NCI-H2107 (cell line): ENCODE data around the gene IQCN.
A peak's percentile ranks its signal among the peaks of the same experiment; 100 is the strongest.

Experiments
- DNase-seq: peaks from one replicate; lab custom pipeline; 2025; lab: John Stamatoyannopoulos, UW

The IQCN gene

GRCh38 chr19:18233224-18233825 is 40.9 kb downstream of the IQCN start:
- DNase-seq: no peak

DNA sequence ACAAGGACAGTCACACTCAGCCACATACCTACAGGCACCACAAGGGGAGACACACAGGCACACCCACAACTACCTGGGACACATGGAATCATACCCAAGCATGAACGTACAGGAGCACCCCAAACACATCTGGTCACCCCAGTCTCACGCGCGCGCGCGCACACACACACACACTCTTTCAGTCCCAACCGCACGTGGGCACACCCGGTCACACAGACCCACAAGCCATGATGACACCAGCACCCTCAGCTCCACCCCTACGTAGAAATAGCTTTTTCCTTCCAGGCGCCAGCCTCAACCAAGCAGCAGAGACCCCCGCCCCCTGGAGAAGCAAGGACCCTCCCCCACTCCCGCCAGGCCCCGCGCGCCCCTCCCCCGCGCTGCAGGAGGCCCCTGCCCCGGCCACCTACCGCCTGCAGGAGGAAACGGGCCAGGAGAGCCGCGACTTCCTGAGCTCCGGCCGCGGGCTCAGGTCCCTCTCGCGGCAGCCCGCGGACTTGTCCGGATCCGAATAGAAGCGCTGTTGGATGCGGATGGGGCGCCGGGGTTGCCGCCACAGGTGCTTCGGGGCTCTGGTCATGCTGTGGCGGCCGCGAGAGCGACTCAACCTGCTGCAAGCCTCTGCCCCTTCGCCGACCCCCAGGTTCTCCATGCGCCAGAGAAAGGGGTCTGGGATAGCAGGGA is 41.6 kb downstream of the IQCN start:
- no peak for DNase-seq

- no peak for DNase-seq
These were observed 42.5 kb downstream of the IQCN start for GRCh38 chr19:18231775-18232174.

GRCh38 chr19:18230941-18231734 is 43.1 kb downstream of the IQCN start:
- no peak for DNase-seq

GRCh38 chr19:18229915-18230314 is 44.3 kb downstream of the IQCN start:
- no peak for DNase-seq

DNA sequence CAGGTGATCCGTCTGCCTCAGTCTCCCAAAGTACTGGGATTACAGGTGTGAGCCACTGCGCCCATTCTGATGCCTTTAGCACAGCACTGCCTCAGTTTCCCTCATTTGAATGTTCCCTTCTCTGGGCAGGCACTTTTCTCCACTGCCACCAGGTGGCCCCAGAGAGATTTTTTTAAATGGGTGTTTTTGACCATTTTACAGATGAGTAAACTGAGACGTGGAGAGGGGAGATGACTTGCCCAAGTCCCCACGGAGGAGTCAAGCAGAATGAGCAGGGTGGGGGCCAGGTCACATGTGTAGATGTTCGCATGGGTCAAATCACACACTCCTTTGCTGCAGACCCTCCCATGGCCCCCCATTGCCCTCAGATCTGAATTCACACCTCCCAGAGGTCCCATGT is 44.8 kb downstream of the IQCN start:
- DNase-seq: no peak

GRCh38 chr19:18227781-18228271 is 46.4 kb downstream of the IQCN start:
- DNase-seq: no peak

DNA sequence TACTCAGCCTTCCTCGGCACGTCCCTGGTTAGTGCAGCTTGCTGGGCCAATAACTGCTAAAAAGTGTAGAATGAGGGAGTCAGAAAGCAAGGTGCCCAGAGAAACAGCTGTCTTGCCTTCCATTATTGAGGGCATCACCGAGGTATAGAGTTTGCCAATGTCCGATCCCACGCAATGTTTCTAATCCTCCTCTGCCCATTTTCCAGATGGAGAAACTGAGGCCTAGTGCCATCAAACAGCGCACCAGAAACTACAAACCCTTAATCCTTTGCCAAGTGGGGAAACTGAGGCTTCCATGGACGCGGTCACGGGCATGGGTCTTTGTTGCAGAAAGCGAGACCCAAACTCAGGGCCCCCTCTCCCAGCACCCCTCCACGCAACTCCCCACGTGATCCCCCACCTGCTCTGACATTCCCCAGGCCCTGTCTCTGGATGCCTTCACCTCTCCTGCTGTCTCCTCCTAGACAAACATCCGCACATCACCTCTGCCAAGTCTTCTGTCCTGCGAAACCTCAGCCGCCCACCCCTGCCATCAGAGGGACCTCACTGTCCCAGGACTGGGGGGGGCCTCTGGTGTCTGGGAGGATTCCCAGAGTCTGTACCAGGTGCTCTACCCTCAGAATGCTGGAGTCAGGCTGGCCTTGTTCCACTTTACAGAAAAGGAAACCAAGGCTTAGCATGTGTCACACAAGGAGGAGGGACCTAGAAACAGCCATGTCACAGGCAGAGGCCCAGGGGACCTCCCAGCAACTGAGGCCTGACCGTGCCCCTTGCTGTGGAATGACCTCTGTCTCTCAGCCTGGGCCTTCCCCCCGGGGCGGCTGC is 47.1 kb downstream of the IQCN start:
- no peak for DNase-seq

- no peak for DNase-seq
These were observed 48.4 kb downstream of the IQCN start, which contains the start of gene PDE4C for GRCh38 chr19:18225702-18226468. Gene PDE4C, minus strand, starts transcription at chr19:18226438. Its CDS starts 23 bp downstream, at chr19:18226415.

GRCh38 chr19:18225355-18225701 is 48.9 kb downstream of the IQCN start:
- no peak for DNase-seq

GRCh38 chr19:18224525-18225354 is 49.5 kb downstream of the IQCN start:
- peak; percentile 95 for DNase-seq

- DNase-seq: no peak
These were observed 50.3 kb downstream of the IQCN start for GRCh38 chr19:18223860-18224524.

DNA sequence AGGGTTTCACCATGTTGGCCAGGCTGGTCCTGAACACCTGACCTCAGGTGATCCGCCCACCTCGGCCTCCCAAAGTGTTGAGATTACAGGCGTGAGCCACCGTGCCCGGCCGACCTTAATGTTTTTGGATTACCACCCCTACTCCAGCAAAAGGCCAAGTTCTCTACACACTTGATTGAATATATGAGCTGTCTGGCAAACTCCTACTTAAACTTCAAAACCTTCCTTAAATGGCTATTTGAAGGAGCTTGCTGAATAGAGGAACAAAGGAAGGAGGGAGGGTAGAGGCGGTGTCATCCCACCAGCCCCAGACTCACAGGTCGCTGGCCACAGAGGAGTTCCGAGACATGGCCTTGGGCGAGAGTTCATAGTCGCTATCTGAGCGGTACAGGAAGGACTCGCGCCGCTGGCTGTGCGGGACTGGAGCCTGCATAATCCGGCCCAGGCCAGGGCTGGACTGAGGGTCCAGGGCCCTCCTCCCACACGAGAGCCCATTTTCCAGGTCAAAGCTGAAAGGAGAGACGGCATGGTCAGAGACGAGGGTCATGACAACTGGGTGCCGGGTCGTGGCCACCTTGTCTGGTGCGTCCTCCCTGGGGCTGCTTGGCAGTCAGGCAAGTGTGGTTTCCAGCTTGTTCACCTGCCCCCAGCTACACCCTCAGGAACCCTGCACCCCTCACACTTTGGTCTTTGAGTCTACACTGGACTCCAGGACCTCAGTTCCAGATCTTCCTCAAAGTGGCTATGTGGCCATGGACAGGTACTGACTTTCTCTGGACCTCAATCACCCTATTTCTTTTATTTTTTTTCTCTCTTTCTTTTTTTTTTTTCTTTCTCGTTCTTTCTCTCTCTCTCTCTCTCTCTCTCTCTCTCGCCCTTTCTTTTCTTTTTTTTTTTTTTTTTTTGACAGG is 52.2 kb downstream of the IQCN start:
- DNase-seq: no peak

- no peak for DNase-seq
These were observed 53.5 kb downstream of the IQCN start for GRCh38 chr19:18220632-18221275.

DNA sequence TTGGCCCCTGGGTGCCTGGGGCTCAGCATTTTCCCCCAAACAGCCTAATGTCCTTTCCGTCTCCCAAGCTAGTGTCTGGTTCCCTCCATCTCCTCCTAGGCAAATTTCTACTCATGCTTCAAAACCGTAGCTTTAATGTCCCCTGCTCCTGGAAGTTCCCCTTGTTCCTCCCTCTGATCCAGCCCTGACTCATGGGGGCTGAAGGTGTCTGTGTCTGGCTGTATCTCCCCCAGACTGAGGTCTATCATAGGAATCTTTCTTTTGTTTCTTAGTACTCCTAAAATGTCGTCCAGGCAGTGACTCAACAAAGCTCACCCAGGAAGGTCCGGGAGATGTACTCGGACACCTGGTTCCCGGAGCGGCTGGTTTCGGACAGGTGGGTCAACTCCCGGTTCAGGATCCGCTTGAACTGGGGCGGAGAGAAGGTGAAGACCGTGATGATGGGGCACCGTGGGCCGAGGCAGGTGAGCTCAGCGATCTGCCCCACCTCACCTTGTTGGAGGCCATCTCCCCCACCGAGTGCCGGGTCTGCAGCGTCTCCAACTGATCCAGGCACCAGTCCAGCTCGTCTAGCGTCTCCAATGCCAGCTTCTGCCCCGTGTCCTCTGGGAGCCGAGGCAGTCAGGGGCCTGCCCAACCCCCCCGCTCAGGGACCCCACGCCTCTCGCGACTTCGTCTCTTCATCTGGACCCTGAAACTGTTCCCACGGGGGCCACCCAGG is 54.2 kb downstream of the IQCN start:
- DNase-seq: no peak

- no peak for DNase-seq
These were observed 55.7 kb downstream of the IQCN start for GRCh38 chr19:18218600-18218999.

GRCh38 chr19:18218159-18218558 is 56.1 kb downstream of the IQCN start:
- DNase-seq: no peak

DNA sequence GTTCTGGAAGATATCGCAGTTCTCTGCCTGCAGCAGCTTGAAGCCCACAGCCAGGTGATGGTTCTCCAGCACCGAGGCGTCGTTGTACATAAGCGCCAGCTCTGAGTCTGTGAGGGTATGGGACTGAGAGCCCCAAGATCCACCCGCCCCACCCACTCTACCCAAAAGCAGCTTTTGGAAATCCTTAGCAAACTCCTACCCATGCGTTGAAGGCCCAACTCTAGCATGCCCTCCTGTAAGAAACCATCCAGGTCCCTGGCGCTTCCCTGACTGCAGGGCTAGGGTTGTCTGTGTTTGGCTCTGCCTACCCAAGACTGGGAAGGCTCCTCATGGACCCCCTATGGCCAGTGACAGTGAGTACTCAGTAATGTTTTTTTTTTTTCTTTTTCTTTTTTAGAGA is 57.5 kb downstream of the IQCN start:
- no peak for DNase-seq
